Activated CD8-positive, alpha-beta T cell treated with anti-CD3 and anti-CD28 coated beads for 36 hours (primary cell): Measurements from ENCODE around the gene TMEM229B. TPM values are rescaled to one million over a fixed set of nuclear protein-coding genes. Genes with fewer than 3 reads are reported as not detected.

Experiments
- ATAC-seq: fragments of 200-7000 bp; cut with Tn5 transposase; one replicate; pipeline ENCODE4 v1.10.0; 2021; ENCODE audit warnings: mild to moderate bottlenecking, moderate library complexity
- CTCF ChIA-PET: fragments of 350-600 bp; sonication (Branson Sonifier 250); formaldehyde crosslinking; loops from one replicate; lab custom pipeline; 2021; ENCODE audit warnings: antibody characterized with exemption; lab: Charles Lee
- POLR2A ChIA-PET: fragments of 350-600 bp; sonication (Branson Sonifier 250); formaldehyde crosslinking; loops from one replicate; lab custom pipeline; 2021; ENCODE audit warnings: antibody characterized with exemption; lab: Charles Lee
- DNase-seq: peaks from one replicate; pipeline ENCODE4 v3.0.0-alpha.2; 2020
- H3K27ac Mint-ChIP-seq: one replicate; pipeline ENCODE4 v1.8.0; 2021; ENCODE audit warnings: mild to moderate bottlenecking, mixed read lengths
- H3K27me3 Mint-ChIP-seq: one replicate; pipeline ENCODE4 v1.8.0; 2021; ENCODE audit warnings: mixed read lengths
- H3K36me3 Mint-ChIP-seq: one replicate; pipeline ENCODE4 v1.8.0; 2021; ENCODE audit warnings: low read depth, mixed read lengths
- H3K4me1 Mint-ChIP-seq: one replicate; pipeline ENCODE4 v1.8.0; 2021; ENCODE audit warnings: low read depth, mixed read lengths
- H3K4me3 Mint-ChIP-seq: one replicate; pipeline ENCODE4 v1.8.0; 2021; ENCODE audit warnings: mild to moderate bottlenecking, moderate library complexity, mixed read lengths
- H3K9me3 Mint-ChIP-seq: one replicate; pipeline ENCODE4 v1.8.0; 2021; ENCODE audit warnings: mixed read lengths
- intact Hi-C: fragments of 100-400 bp; cut with micrococcal nuclease; formaldehyde crosslinking; loops from one replicate; pipeline ENCODE4 v1.10.0; 2022
- microRNA-seq: library from miRNA; unstranded; fragments of <30 nt; microRNA quantifications from one replicate; pipeline ENCODE4 v1.2.0, GENCODE V29; 2022; ENCODE audit warnings: borderline microRNAs expressed, borderline replicate concordance
- total RNA-seq, 2 experiments: library from RNA; stranded (reverse); gene quantifications; one replicate each; pipeline ENCODE4 v1.2.3, GENCODE V29; 2021
- TF ChIP-seq, protein P1 (sequence below): fragments of 200-600 bp; IDR thresholded peaks from one replicate; pipeline ENCODE4 v1.8.0; 2022; ENCODE audit warnings: antibody characterized with exemption, mild to moderate bottlenecking

The TMEM229B gene
- total RNA-seq, 2 experiments from 2014 or later: 1.6 to 2.3 TPM

DNA sequence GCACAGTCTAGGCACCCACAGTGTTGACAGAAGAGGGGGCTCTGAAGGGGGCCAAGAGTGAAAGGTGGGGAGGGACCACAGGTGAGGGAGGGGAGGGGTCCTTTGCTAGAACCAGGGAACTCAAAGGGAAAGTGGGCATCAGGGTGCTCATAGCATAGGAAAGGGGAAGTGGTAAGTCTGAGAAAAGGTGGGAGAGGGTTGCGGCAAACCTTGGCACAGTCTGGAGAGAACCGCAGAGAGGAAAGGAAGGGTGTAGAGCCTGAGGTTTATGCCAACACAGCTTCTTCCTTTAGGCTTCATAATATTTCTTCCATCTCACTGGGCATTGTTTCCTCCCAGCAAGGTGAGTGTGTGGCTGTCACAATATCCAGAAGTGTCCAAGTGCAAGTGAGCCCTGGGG lies 65.1 kb downstream of the TMEM229B start:
- CTCF ChIA-PET: interaction anchor here (0.6 to 2.3 kb wide), 2 partner anchors 148 to 281 kb away, joined by 3 to 9 read pairs; no protein-coding TSS in a partner anchor
- POLR2A ChIA-PET: no interaction called here

DNA sequence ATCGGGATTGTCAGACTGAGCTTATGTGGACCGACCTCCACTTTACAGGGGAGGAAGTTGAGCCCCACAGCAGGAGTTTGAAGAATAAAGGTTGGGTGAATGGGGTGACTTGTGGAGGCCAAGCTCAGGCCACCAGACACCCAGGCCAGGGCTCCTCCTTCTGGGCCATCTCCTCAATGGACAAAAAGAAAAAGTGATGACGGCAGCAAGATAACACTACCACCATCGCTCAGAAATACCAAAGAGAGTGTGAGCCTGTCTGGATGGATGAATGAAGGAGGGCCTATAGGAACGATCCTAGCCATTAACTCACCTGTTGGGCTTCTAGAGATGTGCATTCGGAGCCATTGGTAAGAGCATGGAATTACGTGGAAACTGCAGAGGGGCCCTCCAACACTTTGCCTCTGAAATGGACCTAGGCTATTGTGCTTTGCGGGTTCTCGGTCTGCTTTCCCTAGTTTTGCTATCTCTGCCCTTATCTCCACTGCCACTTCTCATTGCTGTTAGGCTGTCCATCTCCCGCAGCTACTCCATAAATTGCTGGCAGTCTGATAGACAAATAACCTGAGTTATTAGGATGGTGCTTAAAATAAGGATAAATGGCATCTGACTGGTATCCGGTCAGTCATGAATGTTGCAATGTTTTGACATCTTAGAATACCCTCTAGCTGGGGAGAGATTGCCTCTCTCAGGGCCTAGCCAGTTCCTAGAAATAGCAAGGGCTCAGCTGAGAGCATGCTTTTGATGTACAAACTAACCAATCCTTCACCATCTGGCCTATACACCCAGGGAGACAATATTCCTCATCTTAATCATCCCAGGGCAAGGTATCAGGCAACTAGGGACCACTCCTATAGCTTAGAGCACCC lies 66.9 kb downstream of the TMEM229B start:
- TF ChIP-seq, protein P1, sequence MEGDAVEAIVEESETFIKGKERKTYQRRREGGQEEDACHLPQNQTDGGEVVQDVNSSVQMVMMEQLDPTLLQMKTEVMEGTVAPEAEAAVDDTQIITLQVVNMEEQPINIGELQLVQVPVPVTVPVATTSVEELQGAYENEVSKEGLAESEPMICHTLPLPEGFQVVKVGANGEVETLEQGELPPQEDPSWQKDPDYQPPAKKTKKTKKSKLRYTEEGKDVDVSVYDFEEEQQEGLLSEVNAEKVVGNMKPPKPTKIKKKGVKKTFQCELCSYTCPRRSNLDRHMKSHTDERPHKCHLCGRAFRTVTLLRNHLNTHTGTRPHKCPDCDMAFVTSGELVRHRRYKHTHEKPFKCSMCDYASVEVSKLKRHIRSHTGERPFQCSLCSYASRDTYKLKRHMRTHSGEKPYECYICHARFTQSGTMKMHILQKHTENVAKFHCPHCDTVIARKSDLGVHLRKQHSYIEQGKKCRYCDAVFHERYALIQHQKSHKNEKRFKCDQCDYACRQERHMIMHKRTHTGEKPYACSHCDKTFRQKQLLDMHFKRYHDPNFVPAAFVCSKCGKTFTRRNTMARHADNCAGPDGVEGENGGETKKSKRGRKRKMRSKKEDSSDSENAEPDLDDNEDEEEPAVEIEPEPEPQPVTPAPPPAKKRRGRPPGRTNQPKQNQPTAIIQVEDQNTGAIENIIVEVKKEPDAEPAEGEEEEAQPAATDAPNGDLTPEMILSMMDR: no peak
- no peaks in the 10 kb centered on the region for H3K4me1 Mint-ChIP-seq
- H3K27me3 Mint-ChIP-seq: peaks cover 18% of the 10 kb centered on the region
- ATAC-seq: no peak
- no peaks in the 10 kb centered on the region for H3K36me3 Mint-ChIP-seq
- ChIA-PET POLR2A (no interaction called here), CTCF (interaction anchor here (1.3 to 3.5 kb wide), 7 partner anchors 8 to 283 kb away, joined by 3 to 25 read pairs (median 8); partner anchors contain the start of gene PLEK2)
- H3K27ac Mint-ChIP-seq: no peak overlapping the region
- no peak overlapping the region for H3K4me3 Mint-ChIP-seq
- intact Hi-C loops: loop anchor here (10.0 kb wide), 1 partner anchor 243 kb away; no protein-coding TSS in a partner anchor
- H3K9me3 Mint-ChIP-seq: no peaks in the 10 kb centered on the region
- DNase-seq: no peak

More for the DNA sequence above, 65.1 kb downstream of the TMEM229B start:
- H3K9me3 Mint-ChIP-seq: no peaks in the 10 kb centered on the region
- H3K36me3 Mint-ChIP-seq: no peaks in the 10 kb centered on the region
- no peak overlapping the region for H3K4me3 Mint-ChIP-seq
- H3K27me3 Mint-ChIP-seq: peaks cover 20% of the 10 kb centered on the region
- no peak overlapping the region for H3K27ac Mint-ChIP-seq
- ATAC-seq (no peak), DNase-seq (no peak)
- TF ChIP-seq, protein P1: no peak
- H3K4me1 Mint-ChIP-seq: no peaks in the 10 kb centered on the region
- intact Hi-C loops: loop anchor here (10.0 kb wide), 1 partner anchor 241 kb away; no protein-coding TSS in a partner anchor

Small RNA genes lying within 50 kb of the gene (microRNA-seq; reads per million reads assigned to microRNA genes)
- gene MIR5694: not detected

Other genes with a start within 250 kb of the TMEM229B start
- gene PALS1, start 247.3 kb downstream of the TMEM229B start, total RNA-seq: 1 to 10 TPM; 3.9 to 4.7 TPM
- gene ATP6V1D, start 128.9 kb downstream of the TMEM229B start, total RNA-seq: 10 to 100 TPM; 18.8 to 20.7 TPM
- gene EIF2S1, start 128.4 kb downstream of the TMEM229B start, total RNA-seq: 100 to 1,000 TPM; 210 to 219 TPM
- 1 to 10 TPM in 1 of 2 experiments, not detected in 1; 1.0 TPM for gene PLEK2, start 76.6 kb downstream of the TMEM229B start, total RNA-seq
- 1 to 10 TPM; 4.8 to 6.7 TPM for gene PLEKHH1, start 44.6 kb upstream of the TMEM229B start, total RNA-seq
- gene PIGH, start 111.5 kb upstream of the TMEM229B start, total RNA-seq: 10 to 100 TPM; 20.3 to 21.9 TPM
- gene ARG2, start 131.2 kb upstream of the TMEM229B start, total RNA-seq: 1 to 10 TPM; 9.9 TPM
- 10 to 100 TPM; 57.3 to 59.7 TPM for gene VTI1B, start 185.9 kb upstream of the TMEM229B start, total RNA-seq
- gene RDH11, start 207.0 kb upstream of the TMEM229B start, total RNA-seq: 10 to 100 TPM; 78.9 to 83.2 TPM
- gene RDH12, start 213.2 kb upstream of the TMEM229B start, total RNA-seq: not detected